HG03469 (cell line): ENCODE measurements around the gene FBXL16.

Experiments
- ATAC-seq: cut with Tn5 transposase; IDR thresholded peaks from one replicate; pipeline ENCODE4 v1.9.1; 2021; ENCODE audit warnings: mild to moderate bottlenecking, moderate library complexity, moderate number of reproducible peaks; ENCODE audit not compliant: unreplicated experiment

Gene FBXL16

DNA sequence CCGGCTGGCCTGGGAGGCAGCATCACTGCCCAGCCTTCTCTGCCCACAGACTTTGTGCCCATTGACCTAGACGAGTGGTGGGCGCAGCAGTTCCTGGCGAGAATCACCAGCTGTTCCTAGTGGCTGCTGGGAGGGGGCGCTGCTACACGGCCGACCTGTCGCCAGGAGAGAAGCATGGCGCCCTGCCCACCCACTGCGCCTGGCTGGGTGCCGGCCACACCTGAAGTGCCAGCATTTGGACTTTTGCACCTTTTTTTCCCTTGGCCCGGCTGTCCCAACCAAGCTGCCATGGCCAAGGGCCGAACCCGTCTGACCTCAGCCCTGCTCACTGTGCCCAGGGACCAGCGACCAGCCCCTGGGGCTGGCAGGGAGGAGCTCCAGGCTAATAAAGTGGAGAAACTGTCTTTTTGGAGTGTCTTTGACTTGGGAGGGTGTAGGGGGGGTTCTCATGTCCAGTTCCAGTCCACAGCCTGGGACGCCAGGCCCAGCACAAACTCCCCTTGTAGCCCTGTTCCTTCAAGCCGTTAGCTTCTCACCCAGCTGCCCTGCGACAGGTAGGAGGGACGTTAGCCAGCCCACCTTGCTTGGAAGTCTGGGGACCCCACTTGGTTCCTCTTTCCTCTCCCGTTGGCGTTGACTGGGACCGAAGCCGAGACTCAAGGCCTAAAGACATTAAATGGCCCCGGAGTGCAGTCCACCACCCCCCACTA is 57.4 kb downstream of the FBXL16 start:
- ATAC-seq, result no peak

DNA sequence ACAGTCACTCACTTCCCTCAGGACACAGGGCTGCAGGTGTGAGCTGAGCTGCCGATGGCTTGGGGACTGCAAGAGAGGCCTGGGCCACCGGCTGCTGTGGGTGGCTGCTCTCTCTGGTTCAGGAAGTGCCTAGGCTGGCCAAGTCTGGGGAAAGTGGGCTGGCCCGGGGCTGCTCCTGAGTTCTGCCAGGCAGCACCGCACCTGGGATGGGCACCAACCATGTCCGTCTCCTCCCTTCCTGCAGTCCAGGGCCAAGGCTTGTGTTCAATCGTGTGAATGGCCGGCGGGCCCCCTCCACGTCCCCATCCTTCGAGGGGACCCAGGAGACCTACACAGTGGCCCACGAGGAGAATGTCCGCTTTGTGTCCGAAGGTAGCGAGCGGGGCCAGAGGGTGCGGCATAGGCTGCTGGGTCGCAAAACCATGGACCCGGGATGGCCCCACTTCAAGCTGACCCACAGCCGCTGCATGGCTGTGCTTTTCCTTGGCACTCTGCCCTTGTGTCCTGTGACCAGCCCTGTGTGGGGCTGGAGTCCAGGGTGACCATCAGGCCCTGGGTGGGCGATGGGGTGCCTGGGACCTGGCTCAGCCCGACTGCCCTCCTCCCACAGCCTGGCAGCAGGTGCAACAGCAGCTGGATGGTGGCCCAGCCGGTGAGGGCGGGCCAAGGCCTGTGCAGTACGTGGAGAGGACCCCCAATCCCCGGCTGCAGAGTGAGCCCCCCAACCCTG is 58.3 kb downstream of the FBXL16 start:
- ATAC-seq, result no peak

DNA sequence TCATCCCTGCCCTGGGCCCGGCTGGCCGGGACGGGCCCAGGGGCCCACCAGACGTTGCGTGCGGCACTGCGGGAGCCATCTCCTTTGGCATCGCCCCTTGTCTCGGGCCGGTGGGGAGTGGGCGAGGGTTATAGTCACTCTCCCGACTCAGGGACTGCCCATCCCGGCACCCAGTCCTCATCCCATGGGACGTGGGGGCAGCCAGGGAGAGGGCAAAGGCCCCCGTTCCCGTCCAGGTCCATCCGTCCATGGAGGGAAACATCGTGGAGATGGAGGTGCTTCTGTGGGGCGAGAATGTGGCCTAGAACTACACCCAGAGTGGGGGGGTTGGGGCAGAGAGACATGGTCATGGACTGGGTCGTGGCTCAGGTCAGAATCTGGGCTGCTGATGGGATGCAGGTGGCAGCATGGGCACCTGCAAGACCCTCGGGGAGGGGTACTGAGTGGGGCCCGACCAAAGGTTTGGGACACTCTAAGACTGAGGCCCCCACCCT is 58.9 kb downstream of the FBXL16 start:
- ATAC-seq, result no peak

DNA sequence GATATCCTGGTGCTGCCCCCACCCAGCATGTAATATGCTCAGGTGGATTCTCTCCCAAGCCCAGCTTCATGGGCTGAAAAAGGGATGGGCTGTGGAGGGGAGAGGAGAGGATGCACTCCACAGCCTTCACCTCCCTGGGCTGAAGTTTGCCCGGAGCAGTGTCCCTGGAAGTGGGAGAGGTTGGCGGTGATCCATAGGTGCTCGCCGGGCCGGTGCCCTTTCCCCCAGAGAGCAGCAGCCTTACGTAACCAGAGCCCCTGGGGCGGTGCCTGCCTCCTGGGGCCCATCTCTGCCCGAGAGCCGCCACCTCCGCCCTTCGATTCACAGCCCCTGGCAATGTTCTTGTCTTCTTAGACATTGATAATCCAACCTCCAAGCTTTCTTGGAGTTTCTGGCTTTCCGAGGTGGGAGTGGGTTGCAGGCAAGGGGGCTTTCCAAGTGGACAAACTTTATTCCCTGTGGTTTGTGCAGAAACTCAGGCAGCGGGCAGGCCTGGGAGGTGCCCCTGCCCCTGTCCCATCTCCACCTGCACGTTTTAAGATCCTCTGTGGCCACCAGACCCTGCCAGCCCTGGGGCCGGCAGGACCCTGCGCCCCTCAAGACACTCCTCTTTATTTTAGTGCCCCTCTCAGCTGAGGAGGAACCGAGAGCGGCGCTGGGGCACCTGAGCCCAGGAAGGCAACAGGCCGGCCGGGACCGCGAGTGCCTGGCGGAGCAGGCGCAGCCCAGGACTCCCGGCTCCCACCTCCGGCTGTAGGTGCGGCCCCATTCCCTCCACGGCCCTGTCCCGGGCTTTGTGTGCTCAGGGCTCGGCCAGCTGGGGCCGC is 59.5 kb downstream of the FBXL16 start:
- no peak for ATAC-seq

DNA sequence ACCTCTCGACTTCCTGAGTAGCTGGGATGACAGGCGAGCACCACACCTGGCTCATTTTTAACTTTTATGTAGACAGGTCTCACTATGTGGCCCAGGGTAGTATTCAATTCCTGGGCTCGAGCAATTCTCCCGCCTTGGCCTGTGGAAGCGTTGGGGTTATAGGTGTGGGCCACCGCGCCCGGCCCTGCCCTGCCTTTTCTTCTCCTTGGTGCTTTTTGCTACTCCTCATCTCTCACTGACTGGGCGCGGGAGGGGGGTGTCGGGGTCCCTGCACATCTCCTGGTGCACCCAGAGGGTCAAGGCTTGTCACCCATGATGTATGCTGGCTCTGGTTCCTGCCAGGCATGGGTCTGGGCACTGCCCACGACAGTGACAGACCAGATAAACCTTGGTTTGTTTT is 61.0 kb downstream of the FBXL16 start:
- ATAC-seq, result no peak

- ATAC-seq, result no peak
Measured at GRCh38 chr16:643050-643368, 62.6 kb downstream of the FBXL16 start.
